Astrocyte of the spinal cord (primary cell): ENCODE data around the gene ARL14EP.

Source experiments
- DNase-seq: peaks from one replicate; pipeline ENCODE4 v3.0.0; 2011; ENCODE audit warnings: low read depth, low spot score
- H3K4me3 ChIP-seq: 2 replicates; pipeline ENCODE4 v1.5.1; 2011; ENCODE audit warnings: low read depth, mild to moderate bottlenecking, low read length, moderate library complexity
- CTCF ChIP-seq: IDR thresholded peaks from 2 replicates; pipeline ENCODE4 v1.5.1; 2012; ENCODE audit warnings: low read depth, mild to moderate bottlenecking, low read length, inconsistent platforms
- in situ Hi-C: cut with HindIII; loops from 2 replicates; pipeline ENCODE4 v1.10.0; 2017; ENCODE audit warnings: low sequenced_read_pairs

ARL14EP gene

GRCh38 chr11:30285416-30286121 lies 37.3 kb upstream of the ARL14EP start:
- DNase-seq, result no peak

GRCh38 chr11:30291331-30291730 lies 31.6 kb upstream of the ARL14EP start:
- no peak for TF ChIP-seq CTCF
- DNase-seq, result no peak
- H3K4me3 ChIP-seq, result no peak overlapping the region
- in situ Hi-C loops, result no loop called here

More at GRCh38 chr11:30285416-30286121, 37.3 kb upstream of the ARL14EP start:
- H3K4me3 ChIP-seq, result no peak overlapping the region
- in situ Hi-C loops, result no loop called here
- TF ChIP-seq CTCF, result no peak

DNA sequence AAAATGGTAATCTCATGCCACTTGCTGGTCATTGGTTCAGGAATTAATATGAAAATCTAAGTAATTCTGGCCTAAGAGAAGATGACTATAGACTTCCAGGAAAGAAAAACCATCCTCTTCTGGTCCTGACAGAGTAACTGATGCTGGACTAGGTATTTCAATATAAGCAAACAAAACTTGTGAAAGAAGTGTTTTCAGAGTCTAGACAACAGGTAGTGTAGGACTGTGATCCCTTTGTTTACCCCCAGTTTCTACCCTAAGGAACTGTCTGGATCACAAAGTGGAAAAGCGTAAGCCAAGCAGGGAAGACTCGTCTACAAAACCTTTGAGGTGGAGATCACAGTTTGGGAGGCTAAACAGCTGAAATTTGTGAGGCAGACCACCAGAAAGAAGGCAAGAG lies 30.4 kb upstream of the ARL14EP start:
- TF ChIP-seq CTCF, result no peak
- in situ Hi-C loops, result no loop called here
- no peak for DNase-seq
- no peak overlapping the region for H3K4me3 ChIP-seq

GRCh38 chr11:30295178-30295885 lies 27.6 kb upstream of the ARL14EP start:
- TF ChIP-seq CTCF, result no peak
- DNase-seq, result no peak
- in situ Hi-C loops, result no loop called here

GRCh38 chr11:30304620-30305019 lies 18.3 kb upstream of the ARL14EP start:
- no peak for DNase-seq
- no peak for TF ChIP-seq CTCF
- no peak overlapping the region for H3K4me3 ChIP-seq
- in situ Hi-C loops, result no loop called here

More at GRCh38 chr11:30295178-30295885, 27.6 kb upstream of the ARL14EP start:
- no peak overlapping the region for H3K4me3 ChIP-seq

DNA sequence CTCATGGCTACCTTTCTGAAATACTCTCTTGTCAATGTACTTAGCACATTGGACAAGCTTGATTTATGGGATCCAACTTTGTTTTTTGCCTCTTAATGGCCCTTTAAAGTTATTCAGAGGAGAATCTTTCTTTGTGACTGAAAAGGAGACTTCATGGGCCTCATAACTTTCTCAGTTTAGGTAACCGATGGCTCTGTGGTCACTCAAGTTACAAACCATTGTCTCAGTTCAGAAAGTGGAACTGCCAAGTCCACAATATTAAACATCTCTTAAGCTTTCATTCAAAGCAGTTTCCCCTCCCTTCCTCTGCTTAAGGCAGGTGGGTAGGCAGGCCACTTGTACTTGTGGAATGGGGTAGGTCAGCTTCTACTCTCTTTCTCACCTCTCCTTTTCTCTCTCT lies 12.3 kb upstream of the ARL14EP start:
- no peak for DNase-seq
- in situ Hi-C loops, result no loop called here
- no peak overlapping the region for H3K4me3 ChIP-seq
- TF ChIP-seq CTCF, result no peak
